ENCODE results near the gene NCEH1. TPM values are rescaled to one million over a fixed set of nuclear protein-coding genes. Genes with fewer than 3 reads are reported as not detected.
A peak's percentile ranks its signal among the peaks of the same experiment; 100 is the strongest.

Gene NCEH1
- total RNA-seq, 1 donor from 2014 or later: 6.6 TPM

- no peak for DNase-seq (ENCODE audit: low spot score)
- Mint-ChIP-seq H3K27ac (ENCODE audit: unreplicated experiment) (no peak overlapping the region), H3K4me3 (ENCODE audit: unreplicated experiment) (no peak overlapping the region)
These were observed 75.3 kb downstream of the NCEH1 start for GRCh38 chr3:172635588-172635987.

DNA sequence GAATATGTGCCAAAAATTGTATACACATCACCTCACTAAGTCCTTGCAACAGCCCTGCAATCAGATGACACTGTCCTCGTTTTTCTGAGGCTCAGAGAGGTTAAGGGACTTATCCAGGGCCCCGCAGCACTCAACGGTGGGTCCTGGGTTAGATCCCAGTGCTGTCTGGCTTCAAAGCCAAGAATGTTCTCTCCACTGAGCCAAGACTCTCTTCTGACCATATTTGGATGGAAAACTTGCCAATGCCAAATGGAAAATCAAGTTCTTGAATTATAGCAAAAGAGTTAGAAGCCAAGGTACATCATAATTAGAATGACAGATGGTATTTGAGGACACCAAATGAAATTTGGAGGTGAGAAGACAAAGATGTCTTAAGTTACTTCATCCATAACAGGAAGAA lies 75.9 kb downstream of the NCEH1 start:
- no peak for TF ChIP-seq CTCF (IDR thresholded peaks at IDR 0.05; ENCODE audit: unreplicated experiment)
- peaks cover 13% of the 10 kb centered on the region for H3K4me1 Mint-ChIP-seq (ENCODE audit: unreplicated experiment)
- peaks cover 8% of the 10 kb centered on the region for H3K36me3 Mint-ChIP-seq (ENCODE audit: low read depth, unreplicated experiment)
- no peaks in the 10 kb centered on the region for H3K9me3 Mint-ChIP-seq (ENCODE audit: unreplicated experiment)
- H3K27ac Mint-ChIP-seq (ENCODE audit: unreplicated experiment): no peak overlapping the region
- no peak overlapping the region for H3K4me3 Mint-ChIP-seq (ENCODE audit: unreplicated experiment)
- H3K27me3 Mint-ChIP-seq (ENCODE audit: unreplicated experiment): no peaks in the 10 kb centered on the region
- no peak for DNase-seq (ENCODE audit: low spot score)

More at GRCh38 chr3:172635588-172635987, 75.3 kb downstream of the NCEH1 start:
- TF ChIP-seq CTCF (IDR thresholded peaks at IDR 0.05; ENCODE audit: unreplicated experiment): no peak
- peaks cover 8% of the 10 kb centered on the region for H3K36me3 Mint-ChIP-seq (ENCODE audit: low read depth, unreplicated experiment)
- H3K27me3 Mint-ChIP-seq (ENCODE audit: unreplicated experiment): no peaks in the 10 kb centered on the region
- peaks cover 8% of the 10 kb centered on the region for H3K4me1 Mint-ChIP-seq (ENCODE audit: unreplicated experiment)
- H3K9me3 Mint-ChIP-seq (ENCODE audit: unreplicated experiment): no peaks in the 10 kb centered on the region

GRCh38 chr3:172630316-172630715 lies 80.6 kb downstream of the NCEH1 start:
- Mint-ChIP-seq H3K9me3 (ENCODE audit: unreplicated experiment) (no peaks in the 10 kb centered on the region), H3K4me3 (ENCODE audit: unreplicated experiment) (no peak overlapping the region), H3K4me1 (ENCODE audit: unreplicated experiment) (peaks cover 20% of the 10 kb centered on the region), H3K36me3 (ENCODE audit: low read depth, unreplicated experiment) (peaks cover 14% of the 10 kb centered on the region), H3K27ac (ENCODE audit: unreplicated experiment) (no peak overlapping the region), H3K27me3 (ENCODE audit: unreplicated experiment) (no peaks in the 10 kb centered on the region)
- DNase-seq (ENCODE audit: low spot score): no peak
- TF ChIP-seq CTCF (IDR thresholded peaks at IDR 0.05; ENCODE audit: unreplicated experiment): no peak

- H3K9me3 Mint-ChIP-seq (ENCODE audit: unreplicated experiment): no peaks in the 10 kb centered on the region
- no peak for DNase-seq (ENCODE audit: low spot score)
- peaks cover 20% of the 10 kb centered on the region for H3K4me1 Mint-ChIP-seq (ENCODE audit: unreplicated experiment)
- H3K36me3 Mint-ChIP-seq (ENCODE audit: low read depth, unreplicated experiment): peaks cover 11% of the 10 kb centered on the region
- peak overlapping the region; percentile 22 for H3K4me3 Mint-ChIP-seq (ENCODE audit: unreplicated experiment)
- peak overlapping the region; percentile 16 for H3K27ac Mint-ChIP-seq (ENCODE audit: unreplicated experiment)
- TF ChIP-seq CTCF (IDR thresholded peaks at IDR 0.05; ENCODE audit: unreplicated experiment): no peak
- H3K27me3 Mint-ChIP-seq (ENCODE audit: unreplicated experiment): no peaks in the 10 kb centered on the region
These were observed 81.4 kb downstream of the NCEH1 start for GRCh38 chr3:172629470-172629869.

DNA sequence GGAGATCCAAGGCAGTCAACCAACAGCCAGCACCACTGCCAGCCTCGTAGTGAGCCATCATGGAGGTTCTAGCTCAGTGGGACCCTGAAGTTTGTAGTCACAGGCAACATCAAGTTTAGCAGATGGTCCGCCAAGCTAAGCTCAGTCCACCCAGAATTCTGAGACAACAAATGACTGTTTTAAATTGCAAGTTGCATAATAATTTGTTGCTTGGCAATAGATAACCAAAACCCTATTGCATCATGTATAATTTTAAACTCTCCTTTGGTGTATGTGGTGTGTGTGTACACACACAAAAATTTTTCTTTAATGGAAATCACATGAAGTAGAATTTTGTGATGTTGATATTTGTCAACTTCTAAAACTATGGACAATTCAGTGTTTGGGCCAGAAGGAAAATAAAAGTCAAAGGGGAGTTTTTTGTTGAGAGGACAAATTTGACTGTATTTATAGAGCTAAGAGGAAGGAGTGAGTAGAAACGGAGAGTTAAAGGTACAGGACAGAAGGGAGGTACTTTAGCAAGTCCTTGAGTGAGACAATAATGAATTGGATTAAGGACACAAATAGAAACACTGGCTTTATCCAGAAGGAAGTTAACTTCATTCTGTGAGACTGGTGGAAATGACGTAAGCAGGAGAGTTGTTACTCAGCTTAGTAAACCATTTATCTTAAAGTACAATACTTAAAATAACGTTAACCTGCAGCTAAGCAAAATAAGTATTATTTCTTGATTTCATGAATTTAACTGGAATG lies 83.6 kb downstream of the NCEH1 start:
- Mint-ChIP-seq H3K36me3 (ENCODE audit: low read depth, unreplicated experiment) (peaks cover 10% of the 10 kb centered on the region), H3K4me3 (ENCODE audit: unreplicated experiment) (no peak overlapping the region), H3K4me1 (ENCODE audit: unreplicated experiment) (peaks cover 31% of the 10 kb centered on the region), H3K27ac (ENCODE audit: unreplicated experiment) (no peak overlapping the region), H3K9me3 (ENCODE audit: unreplicated experiment) (no peaks in the 10 kb centered on the region), H3K27me3 (ENCODE audit: unreplicated experiment) (peaks cover 1% of the 10 kb centered on the region)
- DNase-seq (ENCODE audit: low spot score): no peak
- no peak for TF ChIP-seq CTCF (IDR thresholded peaks at IDR 0.05; ENCODE audit: unreplicated experiment)
